ENCODE measurements around the gene ESR1. TPM values are rescaled to one million over a fixed set of nuclear protein-coding genes. Genes with fewer than 3 reads are reported as not detected.

Gene ESR1
- total RNA-seq, 1 donor from 2014 or later = 0.05 TPM

- no peak for FAIRE-seq
- Histone ChIP-seq H3K9me3 (ENCODE audit: insufficient read depth, low read depth, low read length) (no peaks in the 10 kb centered on the region), H3K36me3 (ENCODE audit: insufficient read depth, low read length) (no peaks in the 10 kb centered on the region), H2AFZ (ENCODE audit: low read depth, low read length) (no peak overlapping the region), H3K9ac (ENCODE audit: low read length) (no peak overlapping the region), H3K4me3 (ENCODE audit: insufficient read depth, low read depth, low read length) (no peak overlapping the region), H3K79me2 (ENCODE audit: insufficient read depth, low read length) (no peaks in the 10 kb centered on the region), H4K20me1 (ENCODE audit: insufficient read depth, low read length) (no peaks in the 10 kb centered on the region), H3K4me2 (ENCODE audit: low read length) (no peak overlapping the region), H3K27ac (ENCODE audit: low read depth, low read length) (no peak overlapping the region), H3K27me3 (ENCODE audit: insufficient read depth, low read length) (no peaks in the 10 kb centered on the region), H3K4me1 (ENCODE audit: insufficient read depth, low read length) (no peaks in the 10 kb centered on the region)
- Mint-ChIP-seq H3K4me1 (ENCODE audit: low read depth, unreplicated experiment) (peaks cover 17% of the 10 kb centered on the region), H3K27me3 (ENCODE audit: low read depth, unreplicated experiment) (no peaks in the 10 kb centered on the region), H3K36me3 (ENCODE audit: low read depth, unreplicated experiment) (no peaks in the 10 kb centered on the region), H3K9me3 (ENCODE audit: unreplicated experiment) (no peaks in the 10 kb centered on the region), H3K4me3 (ENCODE audit: unreplicated experiment) (no peak overlapping the region), H3K27ac (ENCODE audit: unreplicated experiment) (no peak overlapping the region)
- no peak for DNase-seq (ENCODE audit: low read depth)
- no peak for TF ChIP-seq EZH2 (IDR thresholded peaks at IDR 0.05; ENCODE audit: insufficient read depth, low read length)
- TF ChIP-seq, protein P1, sequence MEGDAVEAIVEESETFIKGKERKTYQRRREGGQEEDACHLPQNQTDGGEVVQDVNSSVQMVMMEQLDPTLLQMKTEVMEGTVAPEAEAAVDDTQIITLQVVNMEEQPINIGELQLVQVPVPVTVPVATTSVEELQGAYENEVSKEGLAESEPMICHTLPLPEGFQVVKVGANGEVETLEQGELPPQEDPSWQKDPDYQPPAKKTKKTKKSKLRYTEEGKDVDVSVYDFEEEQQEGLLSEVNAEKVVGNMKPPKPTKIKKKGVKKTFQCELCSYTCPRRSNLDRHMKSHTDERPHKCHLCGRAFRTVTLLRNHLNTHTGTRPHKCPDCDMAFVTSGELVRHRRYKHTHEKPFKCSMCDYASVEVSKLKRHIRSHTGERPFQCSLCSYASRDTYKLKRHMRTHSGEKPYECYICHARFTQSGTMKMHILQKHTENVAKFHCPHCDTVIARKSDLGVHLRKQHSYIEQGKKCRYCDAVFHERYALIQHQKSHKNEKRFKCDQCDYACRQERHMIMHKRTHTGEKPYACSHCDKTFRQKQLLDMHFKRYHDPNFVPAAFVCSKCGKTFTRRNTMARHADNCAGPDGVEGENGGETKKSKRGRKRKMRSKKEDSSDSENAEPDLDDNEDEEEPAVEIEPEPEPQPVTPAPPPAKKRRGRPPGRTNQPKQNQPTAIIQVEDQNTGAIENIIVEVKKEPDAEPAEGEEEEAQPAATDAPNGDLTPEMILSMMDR (IDR thresholded peaks at IDR 0.05; ENCODE audit: insufficient read depth, low read depth, low read length) = no peak
These were observed 245.8 kb downstream of the ESR1 start for GRCh38 chr6:152053332-152053731.

- Mint-ChIP-seq H3K4me1 (ENCODE audit: low read depth, unreplicated experiment) (peaks cover 14% of the 10 kb centered on the region), H3K9me3 (ENCODE audit: unreplicated experiment) (no peaks in the 10 kb centered on the region), H3K27me3 (ENCODE audit: low read depth, unreplicated experiment) (no peaks in the 10 kb centered on the region), H3K4me3 (ENCODE audit: unreplicated experiment) (no peak overlapping the region), H3K27ac (ENCODE audit: unreplicated experiment) (no peak overlapping the region), H3K36me3 (ENCODE audit: low read depth, unreplicated experiment) (no peaks in the 10 kb centered on the region)
- Histone ChIP-seq H2AFZ (ENCODE audit: low read depth, low read length) (no peak overlapping the region), H3K9me3 (ENCODE audit: insufficient read depth, low read depth, low read length) (no peaks in the 10 kb centered on the region), H3K4me3 (ENCODE audit: insufficient read depth, low read depth, low read length) (no peak overlapping the region), H3K27ac (ENCODE audit: low read depth, low read length) (no peak overlapping the region), H3K9ac (ENCODE audit: low read length) (no peak overlapping the region), H3K36me3 (ENCODE audit: insufficient read depth, low read length) (no peaks in the 10 kb centered on the region), H3K79me2 (ENCODE audit: insufficient read depth, low read length) (no peaks in the 10 kb centered on the region), H3K4me1 (ENCODE audit: insufficient read depth, low read length) (no peaks in the 10 kb centered on the region), H3K4me2 (ENCODE audit: low read length) (peak overlapping the region; percentile 23), H4K20me1 (ENCODE audit: insufficient read depth, low read length) (no peaks in the 10 kb centered on the region), H3K27me3 (ENCODE audit: insufficient read depth, low read length) (no peaks in the 10 kb centered on the region)
- DNase-seq (ENCODE audit: low read depth) (peak; percentile 70), FAIRE-seq (no peak)
- TF ChIP-seq, protein P1 (IDR thresholded peaks at IDR 0.05; ENCODE audit: insufficient read depth, low read depth, low read length) = no peak
- TF ChIP-seq EZH2 (IDR thresholded peaks at IDR 0.05; ENCODE audit: insufficient read depth, low read length) = no peak
These were observed 247.0 kb downstream of the ESR1 start for GRCh38 chr6:152054441-152054840.

GRCh38 chr6:152055517-152055916 lies 248.0 kb downstream of the ESR1 start:
- no peaks in the 10 kb centered on the region for H3K36me3 Mint-ChIP-seq (ENCODE audit: low read depth, unreplicated experiment)
- no peaks in the 10 kb centered on the region for H3K36me3 ChIP-seq (ENCODE audit: insufficient read depth, low read length)
- H4K20me1 ChIP-seq (ENCODE audit: insufficient read depth, low read length) = no peaks in the 10 kb centered on the region
- DNase-seq (ENCODE audit: low read depth) (no peak), FAIRE-seq (no peak)
- H3K4me1 ChIP-seq (ENCODE audit: insufficient read depth, low read length) = no peaks in the 10 kb centered on the region
- no peak overlapping the region for H3K27ac Mint-ChIP-seq (ENCODE audit: unreplicated experiment)
- H2AFZ ChIP-seq (ENCODE audit: low read depth, low read length) = no peak overlapping the region
- no peaks in the 10 kb centered on the region for H3K79me2 ChIP-seq (ENCODE audit: insufficient read depth, low read length)
- H3K4me1 Mint-ChIP-seq (ENCODE audit: low read depth, unreplicated experiment) = peaks cover 3% of the 10 kb centered on the region
- H3K27ac ChIP-seq (ENCODE audit: low read depth, low read length) = no peak overlapping the region
- TF ChIP-seq, protein P1 (IDR thresholded peaks at IDR 0.05; ENCODE audit: insufficient read depth, low read depth, low read length) = no peak
- TF ChIP-seq EZH2 (IDR thresholded peaks at IDR 0.05; ENCODE audit: insufficient read depth, low read length) = no peak
- no peak overlapping the region for H3K4me3 ChIP-seq (ENCODE audit: insufficient read depth, low read depth, low read length)
- H3K4me2 ChIP-seq (ENCODE audit: low read length) = no peak overlapping the region
- no peak overlapping the region for H3K9ac ChIP-seq (ENCODE audit: low read length)
- no peaks in the 10 kb centered on the region for H3K9me3 ChIP-seq (ENCODE audit: insufficient read depth, low read depth, low read length)
- H3K27me3 ChIP-seq (ENCODE audit: insufficient read depth, low read length) = no peaks in the 10 kb centered on the region
- H3K9me3 Mint-ChIP-seq (ENCODE audit: unreplicated experiment) = no peaks in the 10 kb centered on the region
- no peak overlapping the region for H3K4me3 Mint-ChIP-seq (ENCODE audit: unreplicated experiment)
- H3K27me3 Mint-ChIP-seq (ENCODE audit: low read depth, unreplicated experiment) = no peaks in the 10 kb centered on the region
